ENCODE results near the gene HOXC9. TPM values are rescaled to one million over a fixed set of nuclear protein-coding genes. Genes with fewer than 3 reads are reported as not detected.

Gene HOXC9
- polyA plus RNA-seq, 2 of the 4 experiments (the other 2 are of a cell fraction), result 5.2 to 6.6 TPM

- TF ChIP-seq USF2 (IDR thresholded peaks at IDR 0.05) (no peak), MAZ (IDR thresholded peaks at IDR 0.05; ENCODE audit: borderline replicate concordance, low read depth, low read length) (no peak), CTCF (IDR thresholded peaks at IDR 0.05) (no peak), SREBF2 (IDR thresholded peaks at IDR 0.05) (no peak)
These were observed 44.1 kb upstream of the HOXC9 start (continued) for GRCh38 chr12:53955776-53956250.

GRCh38 chr12:53956251-53956887 lies 43.6 kb upstream of the HOXC9 start:
- 88% methylated on average over 25 of the region's 25 CpGs for WGBS (ENCODE audit: missing lambda C conversion rate)
- ATAC-seq (peak in 1 of 2 experiments; percentile 10; a peak in 2 of 6 replicates), FAIRE-seq (no peak), DNase-seq (ENCODE audit: low read depth in 1 of 2, low spot score in 1 of 2) (no peak)
- Histone ChIP-seq H3K4me3 (no peak overlapping the region), H3K4me2 (no peak overlapping the region), H3K9me3 (no peaks in the 10 kb centered on the region), H3K4me1 (no peaks in the 10 kb centered on the region), H3K27ac (no peak overlapping the region)
- TF ChIP-seq RAD21 (conservative IDR thresholded peaks at IDR 0.05 in 1 of 2, IDR thresholded peaks at IDR 0.05 in 1 of 2) (no peak), JUN (IDR thresholded peaks at IDR 0.05) (no peak)
- ChIA-PET CTCF (interaction anchor here (1.8 kb wide), 1 partner anchor 210 kb away, joined by 6 read pairs; no protein-coding TSS in a partner anchor), POLR2A (no interaction called here)

GRCh38 chr12:53956914-53957536 lies 42.9 kb upstream of the HOXC9 start:
- 91% methylated on average over 11 of the region's 11 CpGs for WGBS (ENCODE audit: missing lambda C conversion rate)
- TF ChIP-seq GATA3 (IDR thresholded peaks at IDR 0.05; ENCODE audit: borderline replicate concordance) (no peak), SREBF2 (IDR thresholded peaks at IDR 0.05) (no peak), NFE2L2 (conservative IDR thresholded peaks at IDR 0.05; ENCODE audit: low read length) (no peak), PBX3 (IDR thresholded peaks at IDR 0.05) (no peak), ZSCAN20 (CRISPR knock-in tag; IDR thresholded peaks at IDR 0.05) (no peak), NPAS2 (CRISPR knock-in tag; IDR thresholded peaks at IDR 0.05; ENCODE audit: borderline replicate concordance) (no peak), HOXB5 (CRISPR knock-in tag; IDR thresholded peaks at IDR 0.05) (no peak), MYC (IDR thresholded peaks at IDR 0.05; ENCODE audit: borderline replicate concordance, low read length) (no peak)
- Histone ChIP-seq H3K4me2 (no peak overlapping the region), H3K4me1 (no peaks in the 10 kb centered on the region), H3K4me3 (no peak overlapping the region), H3K9me3 (no peaks in the 10 kb centered on the region), H3K27ac (no peak overlapping the region)
- ChIA-PET CTCF (interaction anchor here (1.8 kb wide), 1 partner anchor 211 kb away, joined by 6 read pairs; no protein-coding TSS in a partner anchor), POLR2A (no interaction called here)
- ATAC-seq, result no peak
- DNase-seq (ENCODE audit: low read depth in 1 of 2, low spot score in 1 of 2), result no peak
- no peak for FAIRE-seq

- CTCF ChIA-PET, result interaction anchor here (0.9 to 2.3 kb wide), 6 partner anchors 9 to 212 kb away, joined by 3 to 10 read pairs (median 4); partner anchors contain the start of gene HOXC10
- 88% methylated on average over 3 of the region's 3 CpGs for WGBS (ENCODE audit: missing lambda C conversion rate)
- H3K4me2 ChIP-seq, result no peak overlapping the region
- POLR2A ChIA-PET, result no interaction called here
- H3K4me3 ChIP-seq, result no peak overlapping the region
- no peak for ATAC-seq
- no peak overlapping the region for H3K27ac ChIP-seq
- no peak for DNase-seq (ENCODE audit: low read depth in 1 of 2, low spot score in 1 of 2)
- H3K4me1 ChIP-seq, result no peaks in the 10 kb centered on the region
- H3K9me3 ChIP-seq, result no peaks in the 10 kb centered on the region
- no peak for FAIRE-seq
- TF ChIP-seq KDM1A (IDR thresholded peaks at IDR 0.05; ENCODE audit: low read depth) (no peak), FOXS1 (CRISPR knock-in tag; IDR thresholded peaks at IDR 0.05) (no peak), CTCF (IDR thresholded peaks at IDR 0.05) (no peak), HEYL (CRISPR knock-in tag; IDR thresholded peaks at IDR 0.05) (no peak), REST (IDR thresholded peaks at IDR 0.05) (no peak), EP300 (IDR thresholded peaks at IDR 0.05) (no peak), EHF (CRISPR knock-in tag; IDR thresholded peaks at IDR 0.05) (no peak), ESRRA (IDR thresholded peaks at IDR 0.05; ENCODE audit: borderline replicate concordance, low read length) (no peak)
These were observed 41.8 kb upstream of the HOXC9 start for GRCh38 chr12:53958128-53958527.
